HG03378 (cell line): ENCODE data around the gene ABTB2.
"Not testable (repeated sequence)": the region's sequence is repeated elsewhere in the genome, so short reads cannot be mapped to it uniquely, and the experiment has no call there.

Experiments
- ATAC-seq: cut with Tn5 transposase; IDR thresholded peaks from one replicate; pipeline ENCODE4 v1.9.1; 2021; ENCODE audit warnings: mild to moderate bottlenecking, moderate library complexity; ENCODE audit not compliant: unreplicated experiment

The ABTB2 gene

GRCh38 chr11:34267013-34267412, 90.8 kb downstream of the ABTB2 start:
- ATAC-seq = no peak

- ATAC-seq = no peak
Observed at GRCh38 chr11:34266090-34266912, 91.5 kb downstream of the ABTB2 start.

- no peak for ATAC-seq
Observed at GRCh38 chr11:34264303-34265110, 93.3 kb downstream of the ABTB2 start.

- no peak for ATAC-seq
Observed at GRCh38 chr11:34263441-34264091, 94.2 kb downstream of the ABTB2 start.

GRCh38 chr11:34262531-34263081, 95.2 kb downstream of the ABTB2 start:
- ATAC-seq = no peak

GRCh38 chr11:34261820-34262219, 96.0 kb downstream of the ABTB2 start:
- ATAC-seq = no peak

GRCh38 chr11:34261095-34261494, 96.7 kb downstream of the ABTB2 start:
- ATAC-seq = no peak

- ATAC-seq = no peak
Observed at GRCh38 chr11:34260072-34260575, 97.7 kb downstream of the ABTB2 start.

GRCh38 chr11:34259087-34259486, 98.7 kb downstream of the ABTB2 start:
- ATAC-seq = no peak

- ATAC-seq = no peak
Observed at GRCh38 chr11:34256626-34257025, 101.2 kb downstream of the ABTB2 start.

GRCh38 chr11:34256150-34256549, 101.7 kb downstream of the ABTB2 start:
- no peak for ATAC-seq

GRCh38 chr11:34255101-34255500, 102.7 kb downstream of the ABTB2 start:
- ATAC-seq = no peak

- no peak for ATAC-seq
Observed at GRCh38 chr11:34254011-34254410, 103.8 kb downstream of the ABTB2 start.

GRCh38 chr11:34252651-34253050, 105.2 kb downstream of the ABTB2 start:
- ATAC-seq = no peak

- no peak for ATAC-seq
Observed at GRCh38 chr11:34252015-34252414, 105.8 kb downstream of the ABTB2 start.

- no peak for ATAC-seq
Observed at GRCh38 chr11:34251589-34251980, 106.2 kb downstream of the ABTB2 start.

GRCh38 chr11:34250732-34251588, 106.8 kb downstream of the ABTB2 start:
- peak; percentile 82 for ATAC-seq

- ATAC-seq = no peak
Observed at GRCh38 chr11:34250211-34250610, 107.6 kb downstream of the ABTB2 start.

GRCh38 chr11:34249439-34249838, 108.4 kb downstream of the ABTB2 start:
- no peak for ATAC-seq

- ATAC-seq = not testable (repeated sequence)
Observed at GRCh38 chr11:34246511-34246910, 111.3 kb downstream of the ABTB2 start.
